HG03139 (cell line): ENCODE measurements around the gene DPM2.
A peak's percentile ranks its signal among the peaks of the same experiment; 100 is the strongest.

Experiments used
- ATAC-seq: cut with Tn5 transposase; IDR thresholded peaks from one replicate; pipeline ENCODE4 v1.9.1; 2021; ENCODE audit not compliant: unreplicated experiment

The DPM2 gene

DNA sequence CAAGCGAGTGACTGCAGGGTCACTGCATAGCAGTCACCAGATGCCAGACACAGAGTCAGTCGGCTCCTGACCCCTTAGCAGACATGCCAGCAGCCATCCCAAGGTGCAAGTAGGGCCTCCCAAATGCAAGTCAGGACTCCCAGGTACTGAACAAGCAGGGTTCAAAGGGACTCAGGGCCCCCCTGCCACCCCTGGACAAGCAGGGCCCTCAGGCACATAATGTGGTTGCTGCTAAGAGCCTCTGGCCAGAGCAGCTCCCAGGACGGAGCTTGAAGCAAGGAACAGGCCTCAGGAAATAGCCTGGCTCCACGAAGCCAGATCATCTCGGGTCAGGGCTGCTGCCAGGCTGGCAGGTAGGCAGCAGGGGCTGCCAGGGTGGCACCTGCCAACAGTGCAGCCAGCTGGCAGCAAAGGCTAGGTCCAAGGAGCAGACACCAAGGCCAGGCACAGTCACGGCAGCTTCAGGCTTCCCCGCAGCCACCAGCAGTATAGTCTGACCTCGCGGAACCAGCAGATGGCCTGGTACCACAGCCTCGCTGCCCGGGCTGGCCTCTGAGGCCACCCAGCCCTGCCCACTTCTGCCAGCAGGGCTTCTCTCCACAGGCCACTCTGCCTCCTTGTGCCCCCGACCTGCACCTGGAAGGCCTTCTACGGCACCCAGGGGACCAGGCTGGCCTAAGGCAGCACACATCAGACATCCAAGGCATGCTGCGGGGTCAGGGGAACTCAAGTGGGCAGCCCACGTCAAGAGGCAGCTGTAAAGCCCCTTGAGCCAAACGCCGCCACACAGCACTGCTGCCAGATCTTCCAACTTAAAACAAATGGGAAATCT, 35.7 kb upstream of the DPM2 start:
- no peak for ATAC-seq

- ATAC-seq = no peak
Observed at GRCh38 chr9:127972236-127972871, 34.7 kb upstream of the DPM2 start.

DNA sequence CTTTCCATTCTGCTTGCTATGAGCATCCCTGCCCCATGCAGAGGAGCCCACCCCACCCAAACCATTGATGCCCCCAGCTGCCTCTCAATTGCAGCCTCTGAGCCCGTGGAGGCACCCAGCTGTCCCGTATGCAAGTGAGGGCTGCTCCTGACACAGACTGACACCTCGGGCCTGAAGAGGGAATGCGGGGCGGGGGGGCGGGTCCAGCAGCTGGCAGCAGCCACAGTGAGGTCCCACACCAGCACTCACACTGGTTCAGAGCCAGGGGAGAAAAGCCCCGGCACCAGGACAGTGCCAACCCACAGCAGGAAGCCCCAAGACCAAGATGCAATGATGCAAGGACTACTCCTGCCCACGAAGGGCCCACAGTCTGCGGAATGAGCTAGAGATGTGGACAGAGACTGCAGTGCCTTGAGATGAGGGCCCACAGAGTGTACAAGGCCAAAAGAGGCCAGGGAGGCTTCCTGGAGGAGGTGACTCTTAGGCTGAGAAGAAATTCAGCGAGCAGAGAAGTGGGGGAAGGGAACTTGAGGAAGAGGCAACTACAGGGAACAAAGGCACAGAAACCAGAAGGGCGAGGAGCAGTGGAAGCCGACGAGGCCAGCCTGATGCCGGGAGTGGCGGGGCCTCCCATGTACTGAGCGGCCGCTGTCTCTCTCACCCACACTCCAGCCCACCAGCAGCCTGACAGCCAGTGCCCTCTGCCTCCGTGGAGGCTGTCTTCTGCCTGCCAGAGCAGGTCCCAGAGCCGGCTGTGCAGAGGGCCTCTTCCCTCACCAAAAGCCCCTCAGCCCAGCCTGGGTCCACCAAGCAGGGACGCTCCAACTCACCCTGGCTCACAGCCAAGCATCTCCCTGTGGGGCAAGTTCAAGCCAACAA, 33.9 kb upstream of the DPM2 start:
- no peak for ATAC-seq

- ATAC-seq = peak; percentile 53
Observed at GRCh38 chr9:127970401-127971313, 33.0 kb upstream of the DPM2 start.

DNA sequence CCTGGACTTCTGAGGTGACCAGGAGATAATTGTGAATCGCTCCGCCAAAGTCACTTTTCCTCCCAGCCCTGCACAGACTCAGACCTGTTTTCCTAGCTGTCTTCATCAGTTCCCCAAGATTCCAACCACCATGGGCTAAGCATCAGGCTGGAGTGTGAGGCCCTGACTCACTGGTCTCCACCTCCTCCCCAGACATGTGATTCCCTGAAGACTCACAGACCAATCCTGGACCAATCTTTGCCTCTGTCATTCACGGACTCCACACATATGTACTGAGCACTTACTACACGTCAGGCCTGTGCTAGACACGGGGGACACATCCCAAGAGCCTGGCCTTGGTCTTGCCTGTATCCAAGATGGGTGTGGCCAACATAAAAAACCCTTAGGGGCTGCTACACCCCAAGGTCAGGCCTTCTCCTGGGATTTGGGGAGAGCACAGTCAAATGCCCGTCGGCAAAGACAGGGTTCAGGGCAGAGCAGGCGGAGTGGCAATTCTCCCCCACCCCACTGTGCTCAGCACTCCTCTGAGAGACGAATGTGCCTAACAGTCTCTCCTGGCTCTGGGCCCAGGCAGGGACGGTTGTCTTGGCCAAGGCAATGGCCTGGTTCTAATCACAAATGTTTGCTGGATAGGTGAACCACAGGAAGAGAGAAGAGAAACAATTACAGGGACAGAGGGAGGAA, 31.2 kb upstream of the DPM2 start:
- ATAC-seq = no peak

DNA sequence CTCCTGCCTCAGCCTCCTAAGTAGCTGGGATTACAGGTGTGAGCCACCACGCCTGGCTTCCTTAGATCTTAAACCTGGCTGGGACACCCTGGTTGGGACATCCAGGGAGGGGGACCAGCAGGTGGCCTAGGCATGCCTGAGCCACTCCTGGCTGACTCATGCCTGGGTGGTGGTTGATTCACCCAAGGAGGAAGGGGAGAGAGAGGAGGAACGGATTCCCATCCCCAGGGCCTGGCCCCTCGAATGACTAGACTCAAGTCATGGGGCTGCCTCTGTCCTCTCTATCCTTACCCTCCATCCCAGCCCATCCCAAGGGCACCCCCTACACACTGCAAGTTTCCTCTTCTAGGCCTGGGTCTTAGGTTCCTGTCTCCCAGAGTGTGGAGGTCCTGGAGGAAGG, 30.4 kb upstream of the DPM2 start:
- ATAC-seq = no peak

DNA sequence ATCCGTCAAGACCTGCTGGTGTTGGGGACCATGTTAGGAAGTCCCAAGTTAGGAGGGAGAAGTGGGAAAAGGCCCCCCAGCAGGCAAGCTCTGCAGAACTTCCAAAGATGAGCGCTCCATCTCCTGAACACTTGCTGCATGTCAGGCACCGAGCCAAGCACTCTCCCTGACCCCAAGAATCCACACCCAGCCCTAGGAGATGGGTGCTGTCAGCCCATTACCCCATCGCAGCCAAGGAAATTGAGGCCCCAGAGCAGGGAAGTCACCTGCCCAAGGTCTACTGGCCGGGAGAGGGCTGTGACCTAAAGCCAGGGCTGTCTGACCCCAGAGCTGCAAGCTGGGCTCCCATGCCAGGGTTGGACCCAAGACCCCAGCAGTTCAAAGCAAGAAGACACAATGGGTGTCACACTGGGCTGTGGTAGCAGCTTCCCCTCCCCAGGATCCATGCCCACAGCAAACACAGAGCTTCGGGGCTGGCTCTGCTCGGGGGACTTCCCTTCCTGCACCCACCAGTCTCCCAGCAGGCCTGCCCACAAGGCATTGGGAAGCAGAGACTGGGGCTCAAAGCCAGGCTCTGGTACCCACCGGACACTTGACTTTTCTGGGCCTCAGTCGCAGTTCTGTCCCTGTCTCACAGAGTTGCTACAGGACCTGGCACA, 29.6 kb upstream of the DPM2 start:
- ATAC-seq = no peak

DNA sequence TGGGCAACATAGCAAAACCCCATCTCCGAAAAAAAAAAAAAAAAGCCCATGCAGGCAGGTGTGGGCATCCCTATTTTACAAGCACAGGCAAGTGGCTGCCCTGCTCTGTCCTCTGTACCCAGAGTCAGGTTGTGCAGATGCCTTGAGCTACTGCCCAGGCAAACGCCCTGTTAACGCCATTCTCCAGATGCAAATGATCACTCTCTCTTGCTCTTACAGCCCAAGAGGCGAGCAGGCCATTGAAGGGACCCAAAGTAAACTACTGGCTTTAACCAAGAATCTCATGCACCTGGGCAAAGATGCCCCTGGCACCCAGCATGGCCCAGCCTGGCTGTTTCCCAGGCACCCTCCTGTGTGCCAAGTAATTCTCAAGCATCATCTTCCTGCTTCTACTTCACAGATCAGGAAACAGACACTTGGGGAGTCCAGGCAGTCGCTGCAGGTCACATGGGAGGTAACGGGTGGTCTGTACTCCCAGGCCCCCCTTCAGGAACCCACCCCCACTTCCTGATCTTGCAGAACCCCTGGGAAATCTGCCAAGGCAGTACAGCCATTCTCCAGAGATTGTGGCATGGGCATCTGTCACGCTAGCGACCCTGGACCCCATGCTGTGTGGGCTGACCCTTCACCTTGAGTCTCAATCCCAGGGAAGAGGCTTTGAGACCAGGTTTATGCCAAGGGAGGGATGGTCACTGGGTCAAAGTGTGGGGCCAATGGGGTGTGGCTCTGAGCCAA, 28.9 kb upstream of the DPM2 start:
- no peak for ATAC-seq

DNA sequence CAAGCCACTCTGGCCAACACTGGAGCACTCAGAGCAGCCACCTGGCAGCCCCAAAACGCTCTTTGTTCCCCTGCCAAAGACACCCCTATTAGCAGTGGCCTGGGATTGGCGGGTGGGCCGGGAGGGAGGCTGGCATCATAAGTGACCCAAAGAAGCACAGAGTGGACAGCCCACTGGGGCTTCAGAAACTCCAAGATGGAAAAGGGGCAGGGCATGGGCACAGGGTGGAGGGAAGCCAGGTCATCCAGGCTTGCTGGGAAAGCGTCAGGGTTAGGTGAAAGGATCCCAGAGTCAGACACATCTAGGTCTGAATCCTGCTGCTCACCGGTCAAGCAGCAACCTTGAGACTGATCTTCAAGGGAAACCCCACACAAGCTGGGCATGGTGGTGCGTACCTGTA, 28.3 kb upstream of the DPM2 start:
- ATAC-seq = no peak

DNA sequence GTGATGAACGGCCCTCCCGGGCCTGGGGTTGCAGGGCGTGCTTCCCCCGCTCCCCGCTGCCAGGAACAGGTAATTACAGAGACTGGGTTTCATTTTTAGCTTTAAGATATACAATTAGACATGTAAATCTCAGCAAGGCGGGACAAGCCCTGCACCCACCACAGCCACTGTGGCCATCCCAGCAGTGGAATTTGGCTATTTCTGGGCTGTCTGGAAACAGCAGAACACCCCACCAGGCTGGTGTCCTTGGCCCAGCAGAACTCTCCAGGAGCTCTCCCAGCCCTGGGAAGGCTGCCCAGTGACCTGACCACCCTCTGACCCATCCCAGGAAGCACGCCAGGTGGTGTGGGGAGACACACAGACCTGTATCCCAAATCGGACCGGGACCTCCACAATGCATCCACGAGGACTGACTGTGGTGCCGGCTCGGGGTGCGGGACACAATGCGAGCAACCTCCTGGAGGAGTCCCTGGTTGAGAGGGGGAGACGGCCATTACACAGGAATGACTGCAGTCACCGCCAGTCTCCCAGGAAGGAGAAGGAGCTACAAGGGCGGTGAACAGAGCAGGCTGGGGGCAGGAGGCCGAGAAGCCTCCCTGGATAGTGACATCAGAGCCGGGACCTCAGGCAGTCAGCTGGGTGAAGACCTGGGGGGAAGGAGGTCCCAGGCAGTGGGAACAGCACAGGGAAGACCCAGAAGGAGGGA, 25.9 kb upstream of the DPM2 start:
- ATAC-seq = no peak

DNA sequence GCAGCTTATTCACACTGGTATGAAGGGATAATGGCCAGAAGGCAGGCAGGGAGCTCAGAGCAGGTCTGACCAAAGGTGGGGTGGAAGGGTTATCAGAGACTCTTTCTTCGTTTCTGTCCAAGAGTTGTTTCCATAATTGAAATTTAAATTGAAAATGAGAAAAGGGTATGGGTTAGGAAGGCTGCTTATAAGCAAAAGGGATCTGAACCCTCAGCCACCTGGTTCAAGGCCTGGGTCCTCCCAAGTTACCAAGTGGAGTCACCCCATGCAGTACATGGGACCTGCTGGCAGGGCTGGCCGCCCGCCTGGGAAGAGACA, 25.3 kb upstream of the DPM2 start:
- ATAC-seq = no peak

- no peak for ATAC-seq
Observed at GRCh38 chr9:127962278-127962677, 24.6 kb upstream of the DPM2 start.

DNA sequence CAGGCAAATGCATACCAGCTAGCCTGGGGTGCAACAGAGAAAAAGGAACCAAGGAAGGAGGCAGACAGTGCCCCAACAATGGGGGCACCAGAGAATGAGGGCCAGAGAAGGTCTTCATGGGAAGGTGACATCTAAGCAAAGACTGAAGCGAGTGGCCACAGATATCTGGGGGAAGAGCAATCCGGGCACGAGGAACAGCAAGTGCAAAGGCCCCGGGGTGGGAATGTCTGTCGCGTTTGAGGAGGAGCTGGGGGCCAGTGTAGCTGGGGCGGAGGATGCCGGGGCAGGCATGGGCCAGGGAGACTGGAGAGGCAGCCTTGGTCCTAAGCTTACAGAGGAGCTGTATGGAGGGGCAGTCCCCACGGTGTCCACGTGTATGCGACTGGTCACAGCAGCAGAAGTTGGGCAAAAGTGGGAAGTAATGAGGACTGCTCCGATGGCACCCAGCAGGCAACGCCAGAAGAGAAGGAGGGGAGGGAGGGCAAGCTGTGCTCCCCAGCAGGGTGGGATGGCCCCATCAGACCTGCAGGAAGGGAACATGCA, 24.0 kb upstream of the DPM2 start:
- ATAC-seq = no peak

DNA sequence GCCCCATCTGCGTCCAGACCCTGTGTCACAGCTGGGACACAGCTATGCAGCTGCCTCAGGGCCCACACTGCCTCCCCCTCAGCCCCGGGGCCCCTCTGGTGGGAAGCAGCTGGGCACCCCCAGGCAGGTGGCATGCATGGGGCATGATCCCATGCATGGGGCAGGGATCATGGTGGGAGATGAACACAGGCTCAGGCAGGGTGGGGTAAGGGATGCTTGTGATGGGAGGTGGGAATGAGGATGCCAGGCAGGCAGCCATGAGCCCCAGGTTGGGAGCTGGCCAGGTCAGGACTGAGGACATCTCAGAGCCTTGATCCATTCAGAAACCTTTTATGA, 23.5 kb upstream of the DPM2 start:
- no peak for ATAC-seq

GRCh38 chr9:127960410-127961154, 22.9 kb upstream of the DPM2 start:
- no peak for ATAC-seq

GRCh38 chr9:127959841-127960409, 22.3 kb upstream of the DPM2 start:
- ATAC-seq = no peak

GRCh38 chr9:127959398-127959797, 21.7 kb upstream of the DPM2 start:
- ATAC-seq = no peak
